Endothelial cell of umbilical vein (primary cell): ENCODE measurements around the gene ALDH4A1. TPM values are rescaled to one million over a fixed set of nuclear protein-coding genes. Genes with fewer than 3 reads are reported as not detected.

ENCODE experiments used
- BruUV-seq: library from RNA; stranded (reverse); fragments of 400-500 nt; replicated peaks from 2 replicates; lab custom pipeline; 2021; lab: Mats Ljungman, UMichigan
- CTCF ChIA-PET: fragments of 300-600, 350-600 bp; sonication (Branson Sonifier 250); formaldehyde crosslinking; loops from one replicate; lab custom pipeline; 2021; ENCODE audit warnings: antibody characterized with exemption, inconsistent platforms; lab: Charles Lee
- POLR2A ChIA-PET: fragments of 300-600, 350-600 bp; sonication (Branson Sonifier 250); formaldehyde crosslinking; loops from one replicate; lab custom pipeline; 2021; ENCODE audit warnings: antibody characterized with exemption, inconsistent platforms; lab: Charles Lee
- DNase-seq: peaks from one replicate; pipeline ENCODE4 v3.0.0-alpha.2; 2011; ENCODE audit warnings: low read depth, low spot score
- FAIRE-seq: peaks from 2 replicates; lab custom pipeline; 2011; peaks lifted over from hg19 to GRCh38; lab: Jason Lieb, UNC
- H2AFZ ChIP-seq: 2 replicates; pipeline ENCODE4 v1.6.0; 2012; ENCODE audit warnings: low read depth, low read length, control low read depth, inconsistent platforms
- H3K27ac ChIP-seq: 2 replicates; pipeline ENCODE4 v1.5.1; 2011; ENCODE audit warnings: low read depth, mild to moderate bottlenecking, control low read depth, low read length, moderate library complexity; ENCODE audit not compliant: insufficient read depth
- H3K27me3 ChIP-seq, 2 experiments: 2 replicates each; pipeline versions ENCODE4 v1.6.0 to v1.6.1; 2011; ENCODE audit warnings: low read length in 2 of 2, mixed read lengths in 1 of 2; ENCODE audit not compliant: control insufficient read depth in 2 of 2, insufficient read depth in 2 of 2
- H3K36me3 ChIP-seq, 2 experiments: 2 replicates in 1 of 2; 3 replicates in 1 of 2; pipeline ENCODE4 v1.5.1; 2011; ENCODE audit warnings: low read length in 2 of 2, mild to moderate bottlenecking in 1 of 2, moderate library complexity in 1 of 2; ENCODE audit not compliant: control insufficient read depth in 2 of 2, insufficient read depth in 2 of 2; ENCODE audit errors: extremely low read depth in 1 of 2
- H3K4me1 ChIP-seq: 3 replicates; pipeline ENCODE4 v1.5.1; 2011; ENCODE audit warnings: mild to moderate bottlenecking, low read length; ENCODE audit not compliant: control insufficient read depth, insufficient read depth; ENCODE audit errors: extremely low read depth
- H3K4me2 ChIP-seq: 2 replicates; pipeline ENCODE4 v1.6.1; 2011; ENCODE audit warnings: low read length, control low read depth, mixed read lengths; ENCODE audit not compliant: insufficient read depth
- H3K4me3 ChIP-seq, 3 experiments: fragments of 200-600 bp in 1 of 3; sonication (generic), shearing (Covaris generic) in 1 of 3; replicated peaks in 1 of 3; 2 replicates each; pipeline ENCODE4 v1.5.1; 2011 to 2016; ENCODE audit warnings: control low read depth in 3 of 3, low read length in 3 of 3, mild to moderate bottlenecking in 2 of 3, inconsistent platforms in 1 of 3, low read depth in 1 of 3, moderate library complexity in 1 of 3; ENCODE audit not compliant: insufficient read depth in 1 of 3
- H3K79me2 ChIP-seq: 2 replicates; pipeline ENCODE4 v1.6.0; 2012; ENCODE audit warnings: low read length, inconsistent platforms; ENCODE audit not compliant: control insufficient read depth, insufficient read depth
- H3K9ac ChIP-seq: replicated peaks from 2 replicates; pipeline ENCODE3; 2011; ENCODE audit warnings: low read length, control low read depth; ENCODE audit not compliant: insufficient read depth; ENCODE audit errors: extremely low read depth
- H3K9me1 ChIP-seq: replicated peaks from 3 replicates; pipeline ENCODE4 v1.6.0; 2011; ENCODE audit warnings: mild to moderate bottlenecking, low read length; ENCODE audit not compliant: control insufficient read depth, insufficient read depth; ENCODE audit errors: extremely low read depth
- H3K9me3 ChIP-seq: replicated peaks from 2 replicates; pipeline ENCODE4 v1.5.1; 2012; ENCODE audit warnings: low read length, inconsistent platforms; ENCODE audit not compliant: control insufficient read depth, insufficient read depth
- H4K20me1 ChIP-seq: replicated peaks from 2 replicates; pipeline ENCODE3; 2011; ENCODE audit warnings: mild to moderate bottlenecking, low read length; ENCODE audit not compliant: control insufficient read depth, insufficient read depth; ENCODE audit errors: extremely low read depth
- CTCF ChIP-seq, 2 donors: IDR thresholded peaks; 1 replicate in 1 of 2; 2 replicates in 1 of 2; pipeline ENCODE4 v1.5.1; 2011; ENCODE audit warnings: low read length in 2 of 2, mild to moderate bottlenecking in 2 of 2, moderate library complexity in 2 of 2, control low read depth in 1 of 2, inconsistent platforms in 1 of 2, low read depth in 1 of 2; ENCODE audit not compliant: insufficient read depth in 1 of 2; ENCODE audit errors: extremely low read depth in 1 of 2
- EZH2 ChIP-seq: IDR thresholded peaks from 2 replicates; pipeline ENCODE4 v1.6.1; 2012; ENCODE audit warnings: borderline replicate concordance, low read depth, mild to moderate bottlenecking, moderate library complexity, low read length, inconsistent platforms; ENCODE audit not compliant: severe bottlenecking
- FOS ChIP-seq: IDR thresholded peaks from 2 replicates; pipeline ENCODE4 v1.6.1; 2011; ENCODE audit warnings: mild to moderate bottlenecking, low read length, moderate library complexity, borderline replicate concordance; ENCODE audit not compliant: insufficient read depth
- GATA2 ChIP-seq: IDR thresholded peaks from 2 replicates; pipeline ENCODE4 v1.7.0; 2011; ENCODE audit warnings: low read depth, mild to moderate bottlenecking, moderate library complexity, mixed read lengths, low read length; ENCODE audit not compliant: insufficient read length, insufficient read depth
- JUN ChIP-seq: IDR thresholded peaks from 2 replicates; pipeline ENCODE4 v1.6.1; 2011; ENCODE audit warnings: borderline replicate concordance, low read depth; ENCODE audit not compliant: insufficient read length, insufficient read depth
- MAX ChIP-seq: IDR thresholded peaks from 2 replicates; pipeline ENCODE4 v1.6.1; 2011; ENCODE audit not compliant: insufficient read depth, insufficient read length
- MYC ChIP-seq: IDR thresholded peaks from one replicate; pipeline ENCODE4 v1.6.1; 2011; ENCODE audit warnings: mild to moderate bottlenecking, low read depth, low read length
- POLR2A ChIP-seq: IDR thresholded peaks from 2 replicates; pipeline ENCODE4 v1.6.1; 2012; ENCODE audit warnings: low read depth, mild to moderate bottlenecking, control low read depth, low read length
- POLR2AphosphoS5 ChIP-seq: IDR thresholded peaks from 2 replicates; pipeline ENCODE4 v1.6.1; 2012; ENCODE audit warnings: low read depth, mild to moderate bottlenecking, control low read depth, low read length, moderate library complexity; ENCODE audit not compliant: insufficient read depth
- dilution Hi-C: fragments of 300-500 bp; cut with MboI; formaldehyde crosslinking; loops from one replicate; pipeline ENCODE4 v1.15.0; 2019; ENCODE audit warnings: low sequenced_read_pairs; ENCODE audit not compliant: extremely low pct_ligation_motif_present
- intact Hi-C: fragments of 100-400 bp; cut with micrococcal nuclease; formaldehyde crosslinking; loops from one replicate; pipeline ENCODE4 v1.10.0; 2022
- polyA plus RNA-seq, 4 experiments: library from polyadenylated mRNA; depleted of rRNA in 3 of 4; stranded (reverse) in 3 of 4; unstranded in 1 of 4; fragments of >200 nt; gene quantifications; 2 replicates each; pipeline versions ENCODE4 v1.2.1 to v1.2.3, GENCODE V29; 2011 to 2012; ENCODE audit warnings: missing spikeins in 1 of 4
- total RNA-seq: library from RNA; stranded (reverse); gene quantifications from 2 replicates; pipeline ENCODE4 v1.2.3, GENCODE V29; 2021

ALDH4A1 gene
- total and polyA plus RNA-seq, 2 donors (not counting 3 experiments of a cell fraction or from before 2014, with no cell fraction given), result 17.4 to 18.5 TPM

GRCh38 chr1:18885311-18886002 lies 16.9 kb downstream of the ALDH4A1 start:
- no peaks in the 10 kb centered on the region for H3K79me2 ChIP-seq
- dilution Hi-C loops, result no loop called here
- H3K9ac ChIP-seq, result no peak overlapping the region

More at GRCh38 chr1:18885311-18886002, 16.9 kb downstream of the ALDH4A1 start:
- POLR2A ChIA-PET, result no interaction called here
- H3K36me3 ChIP-seq, result peaks cover 0 to 4% of the 10 kb centered on the region in 2 experiments
- FAIRE-seq (no peak), DNase-seq (no peak)
- H3K27ac ChIP-seq, result no peak overlapping the region
- H3K9me3 ChIP-seq, result no peaks in the 10 kb centered on the region
- H3K4me2 ChIP-seq, result no peak overlapping the region
- intact Hi-C loops, result no loop called here
- CTCF ChIA-PET, result interaction anchor here (0.5 to 5.2 kb wide), 13 partner anchors 8 to 228 kb away, joined by 3 to 114 read pairs (median 20); partner anchors contain the start of gene ALDH4A1
- H3K4me1 ChIP-seq, result no peaks in the 10 kb centered on the region
- TF ChIP-seq FOS (no peak), CTCF (IDR thresholded peaks at IDR 0.05; ENCODE audit: extremely low read depth in 1 of 2, insufficient read depth in 1 of 2, low read depth in 1 of 2, low read length in 2 of 2) (no peak), MYC (no peak), JUN (no peak), GATA2 (no peak), EZH2 (no peak), POLR2A (no peak), MAX (no peak), POLR2AphosphoS5 (no peak)
- no TSS peak for BruUV-seq
- H2AFZ ChIP-seq, result no peak overlapping the region
- no peaks in the 10 kb centered on the region for H3K27me3 ChIP-seq
- no peak overlapping the region for H3K4me3 ChIP-seq
- H4K20me1 ChIP-seq, result no peaks in the 10 kb centered on the region
- H3K9me1 ChIP-seq, result no peaks in the 10 kb centered on the region
